AG09319 (cell line): ENCODE data around the gene B3GALNT2.
"Not testable (repeated sequence)": the region's sequence is repeated elsewhere in the genome, so short reads cannot be mapped to it uniquely, and the experiment has no call there.

Experiments used
- DNase-seq: peaks from one replicate; pipeline ENCODE4 v3.0.0-alpha.2; 2010; ENCODE audit warnings: low read depth; ENCODE audit errors: extremely low read depth
- CTCF ChIP-seq: IDR thresholded peaks from 2 replicates; pipeline ENCODE4 v1.5.1; 2011; ENCODE audit warnings: low read depth, mild to moderate bottlenecking, inconsistent platforms, low read length, moderate library complexity

Gene B3GALNT2

GRCh38 chr1:235465066-235465465, 39.2 kb downstream of the B3GALNT2 start:
- DNase-seq: no peak
- TF ChIP-seq CTCF: no peak

- DNase-seq: not testable (repeated sequence)
Observed at GRCh38 chr1:235462832-235463231, 41.4 kb downstream of the B3GALNT2 start.

GRCh38 chr1:235461954-235462353, 42.3 kb downstream of the B3GALNT2 start:
- TF ChIP-seq CTCF: no peak
- no peak for DNase-seq

- TF ChIP-seq CTCF: no peak
- DNase-seq: no peak
Observed at GRCh38 chr1:235460770-235461169, 43.5 kb downstream of the B3GALNT2 start.

GRCh38 chr1:235457856-235458255, 46.4 kb downstream of the B3GALNT2 start:
- DNase-seq: not testable (repeated sequence)

GRCh38 chr1:235455823-235456222, 48.4 kb downstream of the B3GALNT2 start:
- DNase-seq: no peak
- no peak for TF ChIP-seq CTCF

GRCh38 chr1:235455097-235455496, 49.2 kb downstream of the B3GALNT2 start:
- no peak for DNase-seq
- no peak for TF ChIP-seq CTCF

GRCh38 chr1:235454021-235454420, 50.2 kb downstream of the B3GALNT2 start:
- no peak for TF ChIP-seq CTCF
- no peak for DNase-seq
